Fibroblast of lung (primary cell): Measurements from ENCODE around the gene TOR2A. TPM values are rescaled to one million over a fixed set of nuclear protein-coding genes. Genes with fewer than 3 reads are reported as not detected.

Experiments
- DNase-seq, 2 donors: peaks; one replicate each; pipeline versions ENCODE4 v3.0.0 to v3.0.0-alpha.2; 2010; ENCODE audit warnings: low read depth in 2 of 2
- H2AFZ ChIP-seq: 2 replicates; pipeline ENCODE4 v1.5.1; 2012; ENCODE audit warnings: low read length, control low read depth, inconsistent platforms
- H3K27ac ChIP-seq: 2 replicates; pipeline ENCODE4 v1.5.1; 2011; ENCODE audit warnings: low read length, control low read depth; ENCODE audit not compliant: insufficient read depth
- H3K27me3 ChIP-seq: 2 replicates; pipeline ENCODE4 v1.5.1; 2011; ENCODE audit warnings: mild to moderate bottlenecking, low read length; ENCODE audit not compliant: control insufficient read depth, insufficient read depth
- H3K36me3 ChIP-seq: 2 replicates; pipeline ENCODE4 v1.5.1; 2011; ENCODE audit warnings: low read length; ENCODE audit not compliant: control insufficient read depth, insufficient read depth
- H3K4me1 ChIP-seq: 2 replicates; pipeline ENCODE4 v1.5.1; 2011; ENCODE audit warnings: low read length; ENCODE audit not compliant: control insufficient read depth, insufficient read depth; ENCODE audit errors: extremely low read depth
- H3K4me2 ChIP-seq: 2 replicates; pipeline ENCODE4 v1.5.1; 2011; ENCODE audit warnings: low read length, control low read depth; ENCODE audit not compliant: insufficient read depth; ENCODE audit errors: extremely low read depth
- H3K4me3 ChIP-seq, 4 experiments: fragments of 200-600 bp in 1 of 4; sonication (generic) in 1 of 4; replicated peaks in 1 of 4; 2 replicates each; pipeline ENCODE4 v1.5.1; 2011 to 2016; ENCODE audit warnings: low read length in 4 of 4, low read depth in 3 of 4, mild to moderate bottlenecking in 3 of 4, control low read depth in 2 of 4, inconsistent platforms in 1 of 4, mixed read lengths in 1 of 4; ENCODE audit not compliant: insufficient read depth in 1 of 4; ENCODE audit errors: control extremely low read depth in 1 of 4
- H3K79me2 ChIP-seq: 2 replicates; pipeline ENCODE4 v1.5.1; 2012; ENCODE audit warnings: mild to moderate bottlenecking, low read length, inconsistent platforms; ENCODE audit not compliant: control insufficient read depth, insufficient read depth
- H3K9ac ChIP-seq: 2 replicates; pipeline ENCODE4 v1.5.1; 2011; ENCODE audit warnings: mild to moderate bottlenecking, low read length, control low read depth; ENCODE audit not compliant: insufficient read depth
- H3K9me3 ChIP-seq: 2 replicates; pipeline ENCODE4 v1.5.1; 2012; ENCODE audit warnings: low read depth, low read length; ENCODE audit not compliant: control insufficient read depth, insufficient read depth
- H4K20me1 ChIP-seq: 2 replicates; pipeline ENCODE4 v1.5.1; 2011; ENCODE audit warnings: low read length; ENCODE audit not compliant: control insufficient read depth, insufficient read depth; ENCODE audit errors: extremely low read depth
- CTCF ChIP-seq, 2 donors: IDR thresholded peaks in 1 of 2; conservative IDR thresholded peaks in 1 of 2; 1 replicate in 1 of 2; 2 replicates in 1 of 2; pipeline ENCODE4 v1.5.1; 2011 to 2012; ENCODE audit warnings: low read length in 2 of 2, control low read depth in 1 of 2, inconsistent platforms in 1 of 2, low read depth in 1 of 2, mild to moderate bottlenecking in 1 of 2
- EZH2 ChIP-seq: IDR thresholded peaks from 2 replicates; pipeline ENCODE4 v1.5.1; 2012; ENCODE audit warnings: low read length, control low read depth, mild to moderate bottlenecking; ENCODE audit errors: missing control alignments
- polyA plus RNA-seq, 2 donors: library from polyadenylated mRNA; depleted of rRNA in 1 of 2; stranded (reverse) in 1 of 2; unstranded in 1 of 2; fragments of >200 nt; gene quantifications; 2 replicates each; pipeline ENCODE4 v1.2.1, GENCODE V29; 2011 to 2012; ENCODE audit warnings: missing spikeins in 1 of 2
- total RNA-seq: library from RNA; depleted of rRNA; stranded (reverse); fragments of >200 nt; gene quantifications from 2 replicates; pipeline ENCODE4 v1.2.1, GENCODE V29; 2014

The TOR2A gene
- total and polyA plus RNA-seq, 2 donors (not counting 1 experiment from before 2014, with no cell fraction given) = 3.6 to 5.0 TPM

GRCh38 chr9:127710204-127710783 lies 24.8 kb downstream of the TOR2A start:
- Histone ChIP-seq H3K4me2 (no peak overlapping the region), H2AFZ (no peak overlapping the region), H3K9ac (no peak overlapping the region), H3K36me3 (peaks cover 1% of the 10 kb centered on the region), H3K4me1 (peaks cover 3% of the 10 kb centered on the region), H3K4me3 (no peak overlapping the region), H4K20me1 (no peaks in the 10 kb centered on the region), H3K27ac (no peak overlapping the region), H3K9me3 (no peaks in the 10 kb centered on the region), H3K27me3 (no peaks in the 10 kb centered on the region), H3K79me2 (no peaks in the 10 kb centered on the region)
- TF ChIP-seq EZH2 (no peak), CTCF (conservative IDR thresholded peaks at IDR 0.05 in 1 of 2, IDR thresholded peaks at IDR 0.05 in 1 of 2; ENCODE audit: low read depth in 1 of 2, low read length in 2 of 2) (no peak)
- no peak for DNase-seq

- Histone ChIP-seq H3K4me3 (no peak overlapping the region), H3K79me2 (no peaks in the 10 kb centered on the region), H3K4me2 (no peak overlapping the region), H3K27ac (no peak overlapping the region), H3K36me3 (peaks cover 1% of the 10 kb centered on the region), H3K9me3 (no peaks in the 10 kb centered on the region), H4K20me1 (no peaks in the 10 kb centered on the region), H2AFZ (no peak overlapping the region), H3K9ac (no peak overlapping the region), H3K4me1 (no peaks in the 10 kb centered on the region), H3K27me3 (no peaks in the 10 kb centered on the region)
- no peak for TF ChIP-seq CTCF (conservative IDR thresholded peaks at IDR 0.05 in 1 of 2, IDR thresholded peaks at IDR 0.05 in 1 of 2; ENCODE audit: low read depth in 1 of 2, low read length in 2 of 2)
- no peak for TF ChIP-seq EZH2
- DNase-seq = no peak
Observed at GRCh38 chr9:127708952-127709587, 26.0 kb downstream of the TOR2A start.

GRCh38 chr9:127707766-127708165 lies 27.3 kb downstream of the TOR2A start:
- Histone ChIP-seq H3K9me3 (no peaks in the 10 kb centered on the region), H3K27ac (no peak overlapping the region), H3K4me2 (no peak overlapping the region), H4K20me1 (no peaks in the 10 kb centered on the region), H2AFZ (no peak overlapping the region), H3K4me3 (no peak overlapping the region), H3K79me2 (no peaks in the 10 kb centered on the region), H3K4me1 (no peaks in the 10 kb centered on the region), H3K36me3 (peaks cover 1% of the 10 kb centered on the region), H3K27me3 (no peaks in the 10 kb centered on the region), H3K9ac (no peak overlapping the region)
- TF ChIP-seq CTCF (conservative IDR thresholded peaks at IDR 0.05 in 1 of 2, IDR thresholded peaks at IDR 0.05 in 1 of 2; ENCODE audit: low read depth in 1 of 2, low read length in 2 of 2) = no peak
- no peak for TF ChIP-seq EZH2
- DNase-seq = no peak
